Left lung (tissue), 10 donors: ENCODE data around the gene PPP1R1B. TPM values are rescaled to one million over a fixed set of nuclear protein-coding genes. Genes with fewer than 3 reads are reported as not detected.

Source experiments
- ATAC-seq: fragments of 200-7000 bp; cut with Tn5 transposase; one replicate; pipeline ENCODE4 v1.9.1; 2020; ENCODE audit warnings: moderate library complexity
- DNase-seq, 4 donors: peaks; one replicate each; pipeline ENCODE4 v3.0.0-alpha.2; 2013 to 2020
- H3K27ac ChIP-seq, 2 donors: fragments of 200-600 bp; sonication (generic) in 1 of 2; one replicate each; pipeline versions ENCODE4 v1.5.0 to v1.8.0; 2020 to 2021
- H3K27me3 ChIP-seq, 2 donors: fragments of 200-600 bp; sonication (generic) in 1 of 2; one replicate each; pipeline versions ENCODE4 v1.5.0 to v1.8.0; 2020 to 2021
- H3K36me3 ChIP-seq, 2 donors: fragments of 200-600 bp; sonication (generic) in 1 of 2; one replicate each; pipeline versions ENCODE4 v1.5.0 to v1.8.0; 2020 to 2021
- H3K4me1 ChIP-seq, 2 donors: fragments of 200-600 bp; one replicate each; pipeline ENCODE4 v1.8.0; 2021
- H3K4me3 ChIP-seq, 2 donors: fragments of 200-600 bp; sonication (generic) in 1 of 2; one replicate each; pipeline versions ENCODE4 v1.5.0 to v1.8.0; 2020 to 2021; ENCODE audit warnings: mild to moderate bottlenecking in 1 of 2
- H3K9me3 ChIP-seq, 2 donors: fragments of 200-600 bp; sonication (generic) in 1 of 2; one replicate each; pipeline versions ENCODE4 v1.5.0 to v1.8.0; 2020 to 2021
- intact Hi-C, 2 donors: fragments of 100-400 bp; cut with DNase I; formaldehyde crosslinking; loops; one replicate each; pipeline versions ENCODE4 v1.11.2 to v1.14.2; 2022
- polyA plus RNA-seq, 6 donors: library from polyadenylated mRNA; unstranded; fragments of 120-200 nt; gene quantifications; one replicate each; pipeline ENCODE4 v1.2.1, GENCODE V29; 2013; ENCODE audit not compliant: insufficient read length in 6 of 6
- total RNA-seq, 2 donors: library from RNA; stranded (reverse); fragmentation: NEBNext Ultra II Directional; extraction: Animal tissue kit (Norgen Biotek cat#: 25700); gene quantifications; one replicate each; pipeline ENCODE4 v1.2.1, GENCODE V29; 2021
- TF ChIP-seq, protein P1 (sequence below), 2 donors: fragments of 200-600 bp; sonication (generic) in 1 of 2; IDR thresholded peaks; one replicate each; pipeline versions ENCODE4 v1.5.0 to v1.8.0; 2021; ENCODE audit warnings: antibody characterized with exemption in 2 of 2
- donor health status: DM: no; HTN: yes; CAD: no.
- donor health status: DM: no; HTN: no; CAD: no.

The PPP1R1B gene
- total and polyA plus RNA-seq, 8 donors, result 10.6 to 66.4 (median 53.7) TPM

DNA sequence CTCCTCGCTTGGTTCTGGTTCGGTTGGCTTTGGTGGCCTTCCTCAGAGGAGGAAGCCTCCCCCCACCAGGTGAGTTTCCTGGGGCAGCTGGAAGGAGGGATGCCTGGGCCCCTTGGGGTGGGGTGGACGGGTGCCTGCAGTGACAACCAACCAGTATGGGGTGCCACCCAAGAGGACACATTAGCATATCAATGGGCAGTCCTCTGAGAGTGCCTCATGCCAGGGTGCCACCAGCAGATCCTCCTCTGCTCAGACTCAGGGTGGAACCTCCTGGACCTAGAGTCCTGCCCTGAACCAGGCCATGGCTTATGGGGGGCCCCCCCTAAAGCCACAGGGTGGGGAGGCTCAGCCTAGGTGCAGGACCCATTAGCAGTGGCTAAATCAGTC, 2.7 kb downstream of the PPP1R1B start:
- peaks cover 17 to 63% of the 10 kb centered on the region in 2 donors for H3K27me3 ChIP-seq
- H3K4me1 ChIP-seq, result peaks cover 6 to 41% of the 10 kb centered on the region in 2 donors
- no peaks in the 10 kb centered on the region for H3K9me3 ChIP-seq
- H3K4me3 ChIP-seq, result no peak overlapping the region
- peak overlapping the region; percentile 7 to 13 for H3K27ac ChIP-seq
- DNase-seq, result no peak
- ATAC-seq, result peak; percentile 2
- H3K36me3 ChIP-seq, result no peaks in the 10 kb centered on the region
- TF ChIP-seq, protein P1, sequence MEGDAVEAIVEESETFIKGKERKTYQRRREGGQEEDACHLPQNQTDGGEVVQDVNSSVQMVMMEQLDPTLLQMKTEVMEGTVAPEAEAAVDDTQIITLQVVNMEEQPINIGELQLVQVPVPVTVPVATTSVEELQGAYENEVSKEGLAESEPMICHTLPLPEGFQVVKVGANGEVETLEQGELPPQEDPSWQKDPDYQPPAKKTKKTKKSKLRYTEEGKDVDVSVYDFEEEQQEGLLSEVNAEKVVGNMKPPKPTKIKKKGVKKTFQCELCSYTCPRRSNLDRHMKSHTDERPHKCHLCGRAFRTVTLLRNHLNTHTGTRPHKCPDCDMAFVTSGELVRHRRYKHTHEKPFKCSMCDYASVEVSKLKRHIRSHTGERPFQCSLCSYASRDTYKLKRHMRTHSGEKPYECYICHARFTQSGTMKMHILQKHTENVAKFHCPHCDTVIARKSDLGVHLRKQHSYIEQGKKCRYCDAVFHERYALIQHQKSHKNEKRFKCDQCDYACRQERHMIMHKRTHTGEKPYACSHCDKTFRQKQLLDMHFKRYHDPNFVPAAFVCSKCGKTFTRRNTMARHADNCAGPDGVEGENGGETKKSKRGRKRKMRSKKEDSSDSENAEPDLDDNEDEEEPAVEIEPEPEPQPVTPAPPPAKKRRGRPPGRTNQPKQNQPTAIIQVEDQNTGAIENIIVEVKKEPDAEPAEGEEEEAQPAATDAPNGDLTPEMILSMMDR (IDR thresholded peaks at IDR 0.05), result no peak
- intact Hi-C loops, result no loop called here

DNA sequence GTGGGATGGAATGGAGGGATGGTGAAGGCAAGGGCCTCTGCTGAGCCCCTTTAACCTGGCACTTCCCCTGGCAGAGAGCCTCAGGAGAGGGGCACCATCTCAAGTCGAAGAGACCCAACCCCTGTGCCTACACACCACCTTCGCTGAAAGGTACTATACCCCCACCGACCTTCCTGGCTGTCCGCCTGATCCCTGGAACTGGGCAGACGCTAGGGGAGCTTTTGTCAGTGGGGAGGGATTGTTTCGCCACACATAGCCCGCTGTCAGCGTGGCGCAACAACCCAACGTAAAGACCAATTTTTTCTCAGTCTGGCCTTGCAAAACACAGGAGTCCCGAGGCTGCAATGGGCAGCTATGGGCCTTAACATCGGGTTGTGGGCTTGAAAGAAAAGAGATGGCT, 3.1 kb downstream of the PPP1R1B start:
- Histone ChIP-seq H3K27me3 (peaks cover 17 to 58% of the 10 kb centered on the region in 2 donors), H3K4me1 (peaks cover 6 to 45% of the 10 kb centered on the region in 2 donors), H3K9me3 (no peaks in the 10 kb centered on the region), H3K4me3 (no peak overlapping the region), H3K27ac (no peak overlapping the region), H3K36me3 (no peaks in the 10 kb centered on the region)
- ATAC-seq (no peak), DNase-seq (no peak)
- intact Hi-C loops, result loop anchor here in 1 of 2 donors (10.0 kb wide), 1 partner anchor 105 kb away; the partner anchor contains the start of genes GRB7 and MIEN1
- TF ChIP-seq, protein P1 (IDR thresholded peaks at IDR 0.05), result no peak

DNA sequence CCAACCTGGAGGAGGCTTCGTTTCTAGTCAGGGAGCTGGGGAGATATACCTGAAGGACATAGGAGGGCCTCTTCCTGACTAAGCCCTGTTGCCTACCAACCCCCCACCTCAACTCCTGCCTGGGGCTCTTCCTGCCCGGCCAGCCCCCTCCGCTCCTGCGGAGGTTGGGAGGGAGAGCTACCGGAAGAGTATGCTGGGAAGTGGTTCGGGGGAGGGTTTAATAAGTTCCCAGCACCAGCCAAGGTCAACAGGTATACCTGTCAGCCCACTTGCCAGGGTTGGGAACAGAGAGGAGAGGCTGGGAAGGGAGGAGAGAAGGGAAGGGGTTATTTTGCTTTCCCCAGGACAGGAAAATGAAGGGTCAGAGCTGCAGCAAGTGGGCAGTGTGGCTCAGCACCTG, 4.7 kb downstream of the PPP1R1B start:
- TF ChIP-seq, protein P1 (IDR thresholded peaks at IDR 0.05), result no peak
- peaks cover 6 to 59% of the 10 kb centered on the region in 2 donors for H3K4me1 ChIP-seq
- DNase-seq (peak in 2 of 4 donors; percentile 50 to 58), ATAC-seq (peak; percentile 67)
- peaks cover 16 to 43% of the 10 kb centered on the region in 2 donors for H3K27me3 ChIP-seq
- H3K36me3 ChIP-seq, result no peaks in the 10 kb centered on the region
- intact Hi-C loops, result loop anchor here in 1 of 2 donors (10.0 kb wide), 1 partner anchor 103 kb away; the partner anchor contains the start of genes GRB7 and MIEN1
- no peaks in the 10 kb centered on the region for H3K9me3 ChIP-seq
- no peak overlapping the region for H3K4me3 ChIP-seq
- peak overlapping the region in 1 of 2 donors; percentile 7 for H3K27ac ChIP-seq

DNA sequence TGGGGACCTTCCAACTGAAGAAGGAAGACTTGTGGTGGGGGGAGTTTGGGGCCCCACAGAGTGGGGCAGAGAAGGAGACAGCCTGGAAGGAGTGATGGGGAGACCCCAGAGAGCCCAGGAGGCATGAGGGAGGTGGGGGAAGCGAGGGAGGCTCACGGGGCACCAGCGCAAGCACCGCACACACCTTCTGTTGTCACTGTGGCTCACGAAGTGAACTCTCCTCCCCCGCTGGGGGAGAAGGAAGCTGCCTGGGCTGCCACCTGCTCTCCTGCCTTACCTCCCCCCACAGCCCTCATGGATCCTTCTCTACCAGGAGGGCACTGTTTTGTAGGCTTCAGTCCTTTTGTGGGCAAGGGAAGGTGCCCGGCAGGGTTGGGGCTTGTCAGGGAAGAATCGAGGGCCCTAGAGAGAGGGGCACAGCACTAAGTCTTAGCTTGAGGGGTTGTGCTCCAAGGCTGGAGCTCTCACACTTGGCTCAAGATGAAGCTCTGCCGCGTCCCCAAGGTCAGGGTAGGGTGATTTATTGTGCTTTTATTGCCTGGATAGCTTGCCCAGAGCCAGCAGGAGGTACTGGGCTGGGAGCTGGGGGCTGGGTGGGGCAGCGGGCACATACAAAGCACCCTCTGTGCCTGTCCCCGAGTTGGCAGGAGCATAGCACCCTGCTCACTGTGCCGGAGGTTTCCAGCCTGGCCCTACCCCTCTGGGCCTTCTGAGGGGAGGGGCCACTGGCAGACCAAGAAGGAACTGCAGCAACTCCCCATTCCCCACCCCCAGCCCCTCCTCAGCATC, 5.6 kb downstream of the PPP1R1B start:
- DNase-seq (no peak), ATAC-seq (no peak)
- Histone ChIP-seq H3K4me3 (no peak overlapping the region), H3K27ac (no peak overlapping the region), H3K9me3 (no peaks in the 10 kb centered on the region), H3K27me3 (peaks cover 6 to 34% of the 10 kb centered on the region in 2 donors), H3K4me1 (peaks cover under 1 to 54% of the 10 kb centered on the region in 2 donors), H3K36me3 (no peaks in the 10 kb centered on the region)
- intact Hi-C loops, result loop anchor here in 1 of 2 donors (10.0 kb wide), 1 partner anchor 102 kb away; the partner anchor contains the start of genes GRB7 and MIEN1
- TF ChIP-seq, protein P1 (IDR thresholded peaks at IDR 0.05), result no peak

DNA sequence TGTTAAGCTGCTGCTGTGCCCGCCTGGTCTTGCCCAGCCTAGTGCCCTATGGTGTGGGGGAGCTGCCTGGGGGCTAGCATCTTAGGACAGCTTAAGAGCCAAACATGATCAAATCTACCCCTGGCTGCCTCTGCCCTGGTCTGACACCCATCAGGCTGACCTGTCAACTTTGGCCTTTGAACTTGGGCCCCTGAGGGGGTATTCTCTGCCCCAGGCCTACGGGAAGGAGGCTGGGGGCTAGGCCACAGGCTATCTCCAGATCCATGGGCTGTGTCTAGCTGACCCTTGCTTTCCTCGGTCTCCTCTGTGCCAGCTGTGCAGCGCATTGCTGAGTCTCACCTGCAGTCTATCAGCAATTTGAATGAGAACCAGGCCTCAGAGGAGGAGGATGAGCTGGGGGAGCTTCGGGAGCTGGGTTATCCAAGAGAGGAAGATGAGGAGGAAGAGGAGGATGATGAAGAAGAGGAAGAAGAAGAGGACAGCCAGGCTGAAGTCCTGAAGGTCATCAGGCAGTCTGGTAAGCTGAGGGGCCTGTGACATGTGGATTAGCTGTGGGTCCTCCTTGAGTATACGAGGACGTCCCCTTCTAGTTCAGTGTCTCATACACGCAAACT, 6.9 kb downstream of the PPP1R1B start:
- H3K27me3 ChIP-seq, result peaks cover 0 to 21% of the 10 kb centered on the region in 2 donors
- H3K27ac ChIP-seq, result no peak overlapping the region
- H3K4me1 ChIP-seq, result peaks cover 7 to 64% of the 10 kb centered on the region in 2 donors
- no peaks in the 10 kb centered on the region for H3K36me3 ChIP-seq
- H3K4me3 ChIP-seq, result no peak overlapping the region
- ATAC-seq (no peak), DNase-seq (no peak)
- no peaks in the 10 kb centered on the region for H3K9me3 ChIP-seq
- intact Hi-C loops, result loop anchor here in 1 of 2 donors (10.0 kb wide), 1 partner anchor 101 kb away; the partner anchor contains the start of genes GRB7 and MIEN1
- TF ChIP-seq, protein P1 (IDR thresholded peaks at IDR 0.05), result no peak
